ENCODE results near the gene SMAD1. TPM values are rescaled to one million over a fixed set of nuclear protein-coding genes. Genes with fewer than 3 reads are reported as not detected.
"Not testable (repeated sequence)": the region's sequence is repeated elsewhere in the genome, so short reads cannot be mapped to it uniquely, and the experiment has no call there.

The SMAD1 gene
- polyA plus RNA-seq, 3 donors from 2014 or later = 1.3 to 4.5 (median 2.5) TPM

DNA sequence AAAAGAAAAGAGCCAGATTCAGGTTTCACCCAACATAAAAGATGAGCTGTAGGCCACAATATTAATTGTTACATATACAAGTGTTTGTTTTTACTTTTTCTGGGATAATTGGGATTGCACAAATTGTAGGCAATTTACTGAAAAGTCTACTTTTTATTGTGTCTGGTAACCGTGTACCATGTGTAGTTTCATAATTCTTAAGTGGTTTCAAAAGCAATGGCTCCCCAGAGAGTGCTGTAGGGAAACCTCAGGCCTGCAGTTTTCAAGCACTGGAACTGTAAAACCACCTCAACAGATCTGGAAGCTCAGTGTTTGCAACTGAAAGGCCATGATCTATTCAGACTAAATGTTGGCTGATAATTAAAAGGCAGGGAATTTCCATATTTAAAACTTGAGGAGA lies 83.7 kb downstream of the SMAD1 start:
- H3K27ac Mint-ChIP-seq = no peak overlapping the region
- H3K36me3 Mint-ChIP-seq = no peaks in the 10 kb centered on the region
- no peak for DNase-seq
- no peaks in the 10 kb centered on the region for H3K4me1 Mint-ChIP-seq
- H3K4me3 Mint-ChIP-seq = no peak overlapping the region
- peaks cover 0 to 9% (median 3%) of the 10 kb centered on the region in 6 donors for H3K9me3 Mint-ChIP-seq
- peaks cover 3 to 35% (median 4%) of the 10 kb centered on the region in 3 donors for H3K27me3 Mint-ChIP-seq (ENCODE audit: low read depth in 3 of 3)

DNA sequence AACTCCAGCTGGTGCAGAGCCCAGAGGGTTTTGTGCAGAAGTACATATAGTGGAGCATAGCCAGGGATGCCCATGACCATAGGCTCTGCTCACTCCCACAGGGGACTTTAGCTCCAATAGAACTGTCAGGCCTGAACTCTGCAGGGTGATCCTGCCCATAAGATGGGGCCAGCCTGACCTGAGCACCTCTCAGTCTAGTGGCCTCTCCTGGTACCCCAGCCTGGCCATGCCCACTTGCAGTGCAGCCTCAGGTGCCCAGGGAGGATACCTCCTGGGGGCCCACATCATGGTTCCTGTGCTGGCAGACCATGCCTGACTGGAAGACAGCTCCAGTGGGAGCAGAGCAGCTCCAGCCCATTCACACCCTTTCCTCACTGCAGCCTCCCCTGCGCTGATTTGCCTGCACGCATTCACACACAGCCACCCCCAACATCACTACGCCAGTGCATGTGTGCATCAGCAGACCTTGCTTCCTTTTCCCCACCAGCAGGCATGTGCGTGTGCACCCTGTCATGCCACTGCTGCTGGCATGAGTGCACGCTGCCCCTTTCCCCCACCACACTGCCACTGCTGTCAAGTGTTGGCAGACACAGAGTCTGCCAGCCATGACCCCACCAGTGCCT lies 84.5 kb downstream of the SMAD1 start:
- H3K4me3 Mint-ChIP-seq = no peak overlapping the region
- no peaks in the 10 kb centered on the region for H3K36me3 Mint-ChIP-seq
- peaks cover 2 to 35% (median 4%) of the 10 kb centered on the region in 3 donors for H3K27me3 Mint-ChIP-seq (ENCODE audit: low read depth in 3 of 3)
- no peak for DNase-seq
- H3K4me1 Mint-ChIP-seq = no peaks in the 10 kb centered on the region
- peaks cover 0 to 9% (median 3%) of the 10 kb centered on the region in 6 donors for H3K9me3 Mint-ChIP-seq
- H3K27ac Mint-ChIP-seq = no peak overlapping the region

DNA sequence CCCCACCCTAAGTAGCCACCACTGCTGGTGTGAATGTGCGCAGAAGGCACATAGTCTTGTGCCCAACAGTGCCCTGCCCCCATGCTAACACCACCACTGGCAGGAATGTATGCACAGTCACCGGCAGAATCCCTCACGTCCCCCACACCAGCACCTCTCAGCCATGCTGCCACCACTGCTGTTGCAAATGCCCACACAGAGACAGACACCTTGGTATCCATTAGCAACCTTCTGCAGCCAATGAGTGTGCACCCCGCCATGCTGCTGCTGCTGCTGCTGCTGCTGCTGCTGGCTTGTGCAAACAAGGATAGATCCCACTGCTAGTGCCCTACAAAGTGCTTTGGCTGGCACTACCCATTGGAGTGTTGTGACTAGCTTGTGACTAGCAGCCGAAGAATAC lies 85.1 kb downstream of the SMAD1 start:
- H3K4me3 Mint-ChIP-seq = no peak overlapping the region
- no peaks in the 10 kb centered on the region for H3K4me1 Mint-ChIP-seq
- no peaks in the 10 kb centered on the region for H3K36me3 Mint-ChIP-seq
- H3K27me3 Mint-ChIP-seq (ENCODE audit: low read depth in 3 of 3) = peaks cover 2 to 35% (median 4%) of the 10 kb centered on the region in 3 donors
- no peak overlapping the region for H3K27ac Mint-ChIP-seq
- no peak for DNase-seq
- H3K9me3 Mint-ChIP-seq = peaks cover 0 to 9% (median 3%) of the 10 kb centered on the region in 6 donors

DNA sequence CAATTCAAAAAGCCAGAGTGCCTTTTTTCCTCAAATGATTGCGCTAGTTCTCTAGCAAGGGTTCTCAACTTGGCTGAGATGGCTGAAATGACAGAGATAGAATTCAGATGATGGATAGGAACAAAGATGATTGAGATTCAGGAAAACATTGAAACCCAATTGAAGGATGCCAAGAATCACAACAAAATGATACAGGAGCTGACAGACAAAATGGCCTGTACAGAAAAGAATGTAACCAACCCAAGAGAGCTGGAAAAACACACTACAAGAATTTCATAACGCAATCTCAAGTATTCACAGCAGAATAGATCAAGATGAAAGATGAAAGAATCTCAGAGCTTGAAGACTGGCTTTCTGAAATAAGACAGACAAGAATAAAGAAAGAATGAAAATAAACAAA lies 85.9 kb downstream of the SMAD1 start:
- no peak overlapping the region for H3K4me3 Mint-ChIP-seq
- peaks cover 2 to 35% (median 4%) of the 10 kb centered on the region in 3 donors for H3K27me3 Mint-ChIP-seq (ENCODE audit: low read depth in 3 of 3)
- no peak for DNase-seq
- H3K4me1 Mint-ChIP-seq = no peaks in the 10 kb centered on the region
- H3K27ac Mint-ChIP-seq = no peak overlapping the region
- no peaks in the 10 kb centered on the region for H3K36me3 Mint-ChIP-seq
- H3K9me3 Mint-ChIP-seq = peaks cover 0 to 9% (median 3%) of the 10 kb centered on the region in 6 donors

DNA sequence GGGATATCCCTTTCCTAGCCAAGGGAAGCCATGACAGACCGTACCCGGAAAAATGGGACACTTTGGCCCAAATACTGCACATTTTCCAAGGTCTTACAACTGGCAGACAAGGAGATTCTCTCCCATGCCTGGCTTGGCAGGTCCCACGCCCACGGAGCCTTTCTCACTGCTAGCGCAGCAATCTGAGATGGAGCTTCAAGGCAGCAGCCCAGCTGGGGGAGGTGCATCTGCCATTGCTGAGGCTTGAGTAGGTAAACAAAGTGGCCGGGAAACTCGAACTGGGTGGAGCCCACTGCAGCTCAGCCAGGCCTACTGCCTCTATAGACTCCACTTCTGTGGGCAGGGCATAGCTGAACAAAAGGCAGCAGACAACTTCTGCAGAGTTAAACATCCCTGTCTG lies 92.9 kb downstream of the SMAD1 start:
- H3K9me3 Mint-ChIP-seq, H3K4me3 Mint-ChIP-seq, DNase-seq, H3K4me1 Mint-ChIP-seq, H3K36me3 Mint-ChIP-seq, H3K27ac Mint-ChIP-seq: not testable (repeated sequence)
- peaks cover 5 to 14% (median 6%) of the 10 kb centered on the region in 3 donors for H3K27me3 Mint-ChIP-seq (ENCODE audit: low read depth in 3 of 3)

DNA sequence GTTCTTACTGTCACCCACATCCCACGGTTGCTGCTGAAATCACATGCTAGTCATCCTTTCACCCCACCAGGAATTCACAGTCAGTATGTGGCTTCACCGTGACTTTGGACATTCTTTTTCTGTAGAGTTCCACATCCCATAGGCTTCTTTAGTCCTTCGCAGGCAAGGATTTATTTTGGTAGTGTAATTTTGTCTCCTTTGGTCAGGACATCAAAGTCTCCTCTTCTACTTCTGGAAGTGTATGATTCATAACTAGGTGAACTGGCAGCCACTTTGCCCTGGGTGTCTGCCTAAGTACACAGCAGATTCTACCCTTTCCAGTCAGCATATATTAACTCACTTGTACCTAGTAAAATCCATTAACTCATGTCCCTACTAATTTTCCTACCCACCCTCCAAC lies 99.3 kb downstream of the SMAD1 start:
- Mint-ChIP-seq H3K27me3 (ENCODE audit: low read depth in 3 of 3) (peaks cover 0 to 17% (median 10%) of the 10 kb centered on the region in 3 donors), H3K27ac (no peak overlapping the region), H3K36me3 (no peaks in the 10 kb centered on the region), H3K4me1 (no peaks in the 10 kb centered on the region), H3K9me3 (peaks cover 0 to 9% (median under 1%) of the 10 kb centered on the region in 6 donors), H3K4me3 (no peak overlapping the region)
- no peak for DNase-seq

DNA sequence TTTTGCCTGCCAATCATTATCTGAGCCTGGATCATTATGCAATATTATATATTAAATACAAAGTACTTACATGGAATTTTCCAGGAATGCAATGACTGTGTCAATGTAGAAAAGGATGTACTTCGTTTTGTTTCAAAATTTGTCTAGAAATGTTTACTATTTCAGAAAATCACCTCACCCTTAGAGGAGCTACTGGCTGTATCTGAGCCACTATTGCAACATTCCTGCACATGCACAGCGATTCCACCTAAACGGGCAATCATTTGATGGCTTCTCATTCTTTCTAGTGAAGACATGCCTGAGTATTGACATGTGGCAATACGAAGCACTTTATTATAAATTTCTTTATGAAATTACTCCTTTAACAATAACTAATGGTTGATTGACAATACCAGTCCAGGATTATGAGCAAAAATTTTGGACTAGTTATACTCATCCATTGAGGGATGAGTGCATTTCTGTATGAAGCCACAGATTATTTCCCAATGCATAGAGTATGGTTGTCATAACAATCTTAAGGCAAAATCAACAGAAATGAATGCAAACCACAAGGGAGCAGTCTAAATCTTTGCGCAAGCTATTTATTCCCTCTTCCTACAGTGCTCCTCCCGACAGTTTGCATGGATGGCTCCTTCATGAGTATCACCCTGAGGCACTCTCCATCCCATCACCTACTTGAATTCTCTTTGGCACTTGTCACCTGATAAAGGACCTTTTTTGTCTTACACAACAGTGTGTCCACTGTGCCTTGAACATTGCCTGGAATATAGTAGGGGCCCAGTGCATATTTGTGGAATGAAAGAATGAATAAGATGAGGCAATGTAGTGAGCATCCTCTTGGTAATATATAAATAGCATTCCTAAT lies 101.8 kb downstream of the SMAD1 start:
- no peak overlapping the region for H3K4me3 Mint-ChIP-seq
- H3K27ac Mint-ChIP-seq = no peak overlapping the region
- H3K9me3 Mint-ChIP-seq = peaks cover 0 to 9% (median under 1%) of the 10 kb centered on the region in 6 donors
- H3K27me3 Mint-ChIP-seq (ENCODE audit: low read depth in 3 of 3) = peaks cover 2 to 14% (median 13%) of the 10 kb centered on the region in 3 donors
- H3K4me1 Mint-ChIP-seq = no peaks in the 10 kb centered on the region
- DNase-seq = no peak
- H3K36me3 Mint-ChIP-seq = no peaks in the 10 kb centered on the region

DNA sequence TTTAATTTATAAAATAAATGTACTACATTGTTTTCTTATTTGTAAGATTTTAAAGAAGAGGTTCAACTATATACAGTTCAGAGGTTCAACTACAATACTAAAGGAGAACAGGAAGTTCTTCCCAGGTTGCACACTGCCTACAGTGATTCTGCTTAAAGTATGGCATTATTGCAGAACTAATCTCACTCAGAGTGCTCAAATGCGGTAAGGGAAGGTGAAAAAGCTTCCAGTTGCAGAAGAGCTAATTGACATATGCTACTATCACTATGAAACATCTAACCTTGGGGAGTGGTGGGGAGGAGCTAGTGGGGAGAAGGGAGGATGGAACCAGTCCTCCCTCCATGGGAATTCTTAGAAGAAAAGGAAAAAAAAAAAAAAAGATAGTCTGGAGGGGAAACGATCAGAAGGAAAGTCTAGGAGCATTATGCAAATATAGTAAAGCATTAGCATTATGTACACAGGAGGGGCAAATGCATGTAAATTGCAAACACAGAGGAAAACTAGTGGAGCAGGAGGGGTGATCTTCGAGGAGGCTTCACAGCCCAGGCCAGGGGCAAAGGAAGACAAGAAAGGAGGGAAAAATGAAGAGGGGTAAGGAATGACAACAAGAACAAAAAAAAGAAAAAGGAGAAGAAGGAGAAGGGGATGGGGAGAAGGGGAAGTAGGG lies 105.6 kb downstream of the SMAD1 start:
- no peaks in the 10 kb centered on the region for H3K4me1 Mint-ChIP-seq
- no peak overlapping the region for H3K27ac Mint-ChIP-seq
- no peaks in the 10 kb centered on the region for H3K36me3 Mint-ChIP-seq
- H3K9me3 Mint-ChIP-seq = peaks cover 0 to 4% (median 0%) of the 10 kb centered on the region in 6 donors
- peaks cover 2 to 14% (median 9%) of the 10 kb centered on the region in 3 donors for H3K27me3 Mint-ChIP-seq (ENCODE audit: low read depth in 3 of 3)
- H3K4me3 Mint-ChIP-seq = no peak overlapping the region
- DNase-seq = no peak

DNA sequence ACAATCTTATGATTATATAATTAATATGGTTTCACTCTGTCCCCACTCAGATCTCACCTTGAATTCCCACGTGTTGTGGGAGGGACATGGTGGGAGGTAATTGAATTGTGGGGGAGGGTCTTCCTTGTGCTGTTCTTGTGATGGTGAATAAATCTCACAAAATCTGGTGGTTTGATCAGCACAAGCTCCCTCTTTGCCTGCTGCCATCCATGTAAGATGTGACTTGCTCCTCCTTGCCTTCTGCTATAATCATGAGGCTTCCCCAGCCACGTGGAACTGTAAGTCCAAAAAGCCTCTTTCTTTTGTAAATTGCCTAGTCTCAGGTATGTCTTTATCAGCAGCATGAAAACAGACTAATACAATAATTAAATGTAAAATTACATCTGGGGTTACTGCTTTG lies 107.7 kb downstream of the SMAD1 start:
- not testable (repeated sequence) for H3K4me1 Mint-ChIP-seq

DNA sequence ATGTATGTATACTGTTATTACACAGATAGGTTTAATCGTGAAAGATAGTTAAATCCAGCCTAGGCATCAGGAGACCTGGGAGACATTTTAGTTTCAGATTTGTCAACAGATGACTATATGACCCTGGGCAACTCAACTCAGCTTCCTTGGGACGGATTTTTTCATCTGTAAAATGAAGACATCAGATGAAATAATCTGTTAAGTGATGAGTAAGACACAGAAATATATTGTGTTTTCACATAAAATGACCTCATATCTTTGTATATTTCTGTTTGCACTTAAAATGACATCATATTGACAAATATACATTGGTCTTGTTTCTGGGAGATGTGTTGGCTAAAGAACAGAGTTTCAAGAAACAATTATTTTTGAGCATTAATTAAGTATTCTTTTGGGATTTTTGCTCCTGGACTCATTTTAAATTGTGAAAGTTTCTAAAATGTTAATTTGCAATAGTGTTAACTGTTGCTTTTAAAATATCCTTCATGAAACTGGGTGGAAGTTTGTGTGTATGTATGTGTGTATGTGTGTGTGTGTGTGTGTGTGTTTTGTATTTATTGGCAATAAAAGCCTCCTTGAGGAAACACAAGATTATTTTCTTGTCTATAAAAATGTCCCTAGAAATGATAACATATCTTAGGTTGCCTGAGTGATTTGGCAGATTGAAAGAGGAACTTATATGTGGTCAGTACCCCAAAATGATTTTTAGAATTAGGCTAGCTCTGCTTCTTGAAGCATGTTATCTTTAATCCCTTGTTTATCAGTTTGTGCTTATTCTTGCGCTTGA lies 108.5 kb downstream of the SMAD1 start:
- Mint-ChIP-seq H3K4me1 (no peaks in the 10 kb centered on the region), H3K9me3 (peaks cover 0 to 5% (median 0%) of the 10 kb centered on the region in 6 donors), H3K27me3 (ENCODE audit: low read depth in 3 of 3) (peaks cover 2 to 13% (median 9%) of the 10 kb centered on the region in 3 donors), H3K4me3 (no peak overlapping the region), H3K27ac (no peak overlapping the region), H3K36me3 (no peaks in the 10 kb centered on the region)
- DNase-seq = no peak

More for the DNA sequence above, 107.7 kb downstream of the SMAD1 start:
- not testable (repeated sequence) for H3K27ac Mint-ChIP-seq; H3K36me3 Mint-ChIP-seq; H3K27me3 Mint-ChIP-seq (ENCODE audit: low read depth in 3 of 3); H3K4me3 Mint-ChIP-seq; H3K9me3 Mint-ChIP-seq; DNase-seq

DNA sequence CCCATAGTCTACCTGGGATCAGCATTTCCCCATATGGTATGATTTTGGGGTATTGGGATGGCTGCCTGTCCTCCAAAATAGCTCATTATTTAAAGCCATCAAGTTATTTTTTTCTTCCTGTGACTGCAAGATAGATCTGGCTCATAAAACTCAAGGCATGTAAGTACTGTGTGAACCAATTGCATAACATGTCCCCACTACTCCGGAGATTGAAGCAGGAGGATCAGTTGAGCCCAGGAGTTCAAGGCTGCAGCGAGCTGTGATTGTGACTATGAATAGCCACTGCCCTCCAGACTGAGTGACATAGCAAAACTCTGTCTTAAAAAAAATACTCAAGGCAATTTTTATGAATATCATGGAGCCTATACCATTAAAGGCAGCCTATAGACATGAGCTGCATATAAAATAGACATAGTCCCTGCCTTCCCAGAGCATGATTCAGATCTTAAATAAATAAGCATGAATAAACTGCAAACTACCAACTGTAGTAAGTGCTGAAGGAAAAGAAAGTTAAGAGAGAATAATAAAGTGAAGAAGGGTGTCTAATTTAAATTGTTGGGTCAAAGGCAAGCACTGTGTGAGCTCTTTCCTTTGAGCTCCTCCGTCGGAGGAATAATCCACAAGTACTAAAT lies 120.6 kb downstream of the SMAD1 start:
- H3K4me1 Mint-ChIP-seq = no peaks in the 10 kb centered on the region
- H3K27ac Mint-ChIP-seq = no peak overlapping the region
- peaks cover 0 to 11% (median 7%) of the 10 kb centered on the region in 6 donors for H3K9me3 Mint-ChIP-seq
- peaks cover 0 to 9% (median 7%) of the 10 kb centered on the region in 3 donors for H3K36me3 Mint-ChIP-seq
- DNase-seq = no peak
- peaks cover 2 to 10% (median 2%) of the 10 kb centered on the region in 3 donors for H3K27me3 Mint-ChIP-seq (ENCODE audit: low read depth in 3 of 3)
- no peak overlapping the region for H3K4me3 Mint-ChIP-seq

DNA sequence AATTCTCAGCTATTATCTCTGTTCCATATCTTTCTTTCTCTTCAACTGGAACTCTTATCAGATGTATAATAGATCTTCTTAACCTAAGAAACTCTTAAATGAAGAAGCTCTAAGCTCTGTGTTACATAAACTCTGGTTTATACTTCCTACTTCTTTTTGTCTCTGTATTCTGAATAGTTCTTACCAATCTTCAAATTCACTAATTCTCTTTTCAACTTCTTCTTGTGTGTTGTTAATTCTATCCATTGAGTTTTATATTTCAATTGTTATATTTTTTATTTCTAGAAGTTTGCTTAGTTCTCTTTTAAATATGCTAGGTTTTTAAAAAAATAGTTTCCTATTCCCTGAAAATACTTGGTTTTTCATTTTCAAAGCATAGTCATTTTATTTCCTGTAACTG lies 124.3 kb downstream of the SMAD1 start:
- H3K36me3 Mint-ChIP-seq = peaks cover 0 to 9% (median 7%) of the 10 kb centered on the region in 3 donors
- no peak for DNase-seq

More for the DNA sequence above, 124.3 kb downstream of the SMAD1 start:
- H3K27me3 Mint-ChIP-seq (ENCODE audit: low read depth in 3 of 3) = peaks cover 2 to 4% (median 2%) of the 10 kb centered on the region in 3 donors
- peaks cover 0 to 11% (median 7%) of the 10 kb centered on the region in 6 donors for H3K9me3 Mint-ChIP-seq
- H3K4me1 Mint-ChIP-seq = no peaks in the 10 kb centered on the region
- no peak overlapping the region for H3K27ac Mint-ChIP-seq
- no peak overlapping the region for H3K4me3 Mint-ChIP-seq
